ENCODE measurements around the gene MYADM. TPM values are rescaled to one million over a fixed set of nuclear protein-coding genes. Genes with fewer than 3 reads are reported as not detected.

The MYADM gene
- total and polyA plus RNA-seq, 9 donors, result 21.9 to 234 (median 218) TPM

DNA sequence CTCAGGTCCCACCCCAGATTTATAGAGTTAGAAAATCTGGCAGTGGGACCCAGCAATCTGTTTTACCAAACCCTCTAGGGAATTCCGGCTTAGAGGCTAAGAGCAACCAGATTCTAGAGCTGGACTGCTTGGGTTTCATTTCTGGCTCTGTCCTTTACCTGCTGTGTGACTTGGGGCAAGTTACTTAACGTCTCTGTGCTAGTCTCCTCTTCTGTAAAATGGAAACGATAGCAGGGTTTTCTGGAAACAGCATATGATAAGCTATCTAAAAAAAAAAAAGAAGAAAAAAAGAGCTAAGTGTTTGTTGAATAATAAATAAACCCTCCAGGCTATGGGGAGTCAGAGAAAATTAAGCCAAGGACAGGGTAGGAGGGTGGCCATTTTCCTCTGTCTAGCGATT lies 29.8 kb downstream of the MYADM start:
- H3K36me3 ChIP-seq (ENCODE audit: control insufficient read depth, insufficient read depth, low read length), result no peaks in the 10 kb centered on the region
- no peak overlapping the region for H3K4me3 ChIP-seq (ENCODE audit: low read length)
- no peaks in the 10 kb centered on the region for H3K9me3 ChIP-seq (replicated peaks; ENCODE audit: control insufficient read depth, low read depth, low read length)
- no peak for DNase-seq
- WGBS (ENCODE audit: insufficient coverage), result 55% methylated on average over 2 of the region's 4 CpGs
- H3K27me3 ChIP-seq (ENCODE audit: control insufficient read depth, insufficient read depth, low read length), result peaks cover 29% of the 10 kb centered on the region
- H3K4me1 ChIP-seq (ENCODE audit: control insufficient read depth, insufficient read depth, low read length), result no peaks in the 10 kb centered on the region
- H3K27ac ChIP-seq (ENCODE audit: low read length), result no peak overlapping the region

DNA sequence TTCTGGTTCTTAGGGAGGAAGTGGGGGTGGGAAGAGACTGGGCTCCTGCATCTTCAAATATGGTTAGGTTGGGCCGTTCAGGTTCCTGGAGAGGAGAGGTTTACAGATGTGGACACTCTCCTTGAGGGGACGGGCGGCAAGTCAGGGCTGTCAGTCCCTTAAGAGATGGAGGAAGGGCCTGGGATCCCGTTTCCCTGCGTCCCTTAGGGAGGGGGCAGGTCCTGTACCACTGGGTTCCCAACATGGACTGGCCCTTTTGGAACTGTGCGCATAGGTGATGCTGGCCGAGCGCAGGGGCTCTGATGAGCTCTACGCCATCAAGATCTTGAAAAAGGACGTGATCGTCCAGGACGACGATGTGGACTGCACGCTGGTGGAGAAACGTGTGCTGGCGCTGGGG lies 30.5 kb downstream of the MYADM start:
- peaks cover 23% of the 10 kb centered on the region for H3K27me3 ChIP-seq (ENCODE audit: control insufficient read depth, insufficient read depth, low read length)

DNA sequence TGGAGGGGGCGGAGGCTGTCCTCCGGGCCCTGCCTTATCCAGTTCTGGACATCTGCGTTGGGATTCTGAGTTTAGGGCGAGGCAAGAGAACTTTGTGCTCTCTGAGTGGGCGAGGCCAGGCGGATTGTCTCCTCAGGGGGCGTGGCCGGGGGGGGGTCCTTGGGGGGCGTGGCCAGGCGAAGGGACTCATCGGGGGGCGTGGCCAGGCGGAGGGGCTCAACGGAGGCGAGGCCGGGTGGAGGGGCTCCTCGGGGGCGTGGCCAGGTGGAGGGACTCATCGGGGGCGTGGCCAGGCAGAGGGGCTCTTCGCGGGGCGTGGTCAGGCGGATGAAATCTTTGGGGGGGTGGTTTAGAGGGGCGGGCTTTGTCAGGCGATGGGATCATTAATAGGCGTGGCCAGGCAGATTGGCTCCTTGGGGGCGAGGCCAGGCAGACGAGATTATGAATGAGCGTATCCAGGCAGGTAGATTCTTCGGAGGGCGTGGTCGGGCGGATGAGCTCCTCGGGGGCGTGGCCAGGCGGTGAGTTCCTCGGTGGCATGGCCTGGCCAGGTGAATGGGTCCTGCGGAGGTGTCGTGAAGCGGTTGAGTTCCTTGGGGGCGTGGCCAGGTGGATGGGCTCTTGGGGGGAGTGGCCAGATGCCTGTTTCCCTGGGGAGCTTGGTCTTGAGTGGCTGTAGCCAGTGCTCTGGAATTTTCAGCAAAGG lies 31.1 kb downstream of the MYADM start:
- Histone ChIP-seq H3K4me3 (ENCODE audit: low read length) (no peak overlapping the region), H3K4me1 (ENCODE audit: control insufficient read depth, insufficient read depth, low read length) (no peaks in the 10 kb centered on the region), H3K27me3 (ENCODE audit: control insufficient read depth, insufficient read depth, low read length) (peaks cover 23% of the 10 kb centered on the region), H3K9me3 (replicated peaks; ENCODE audit: control insufficient read depth, low read depth, low read length) (no peaks in the 10 kb centered on the region), H3K27ac (ENCODE audit: low read length) (no peak overlapping the region), H3K36me3 (ENCODE audit: control insufficient read depth, insufficient read depth, low read length) (no peaks in the 10 kb centered on the region)
- 1% methylated on average over 34 of the region's 42 CpGs for WGBS (ENCODE audit: insufficient coverage)
- no peak for DNase-seq

More for the DNA sequence above, 30.5 kb downstream of the MYADM start:
- no peak for DNase-seq
- WGBS (ENCODE audit: insufficient coverage), result 4% methylated on average over 16 of the region's 16 CpGs
- H3K27ac ChIP-seq (ENCODE audit: low read length), result no peak overlapping the region
- no peak overlapping the region for H3K4me3 ChIP-seq (ENCODE audit: low read length)
- H3K4me1 ChIP-seq (ENCODE audit: control insufficient read depth, insufficient read depth, low read length), result no peaks in the 10 kb centered on the region
- no peaks in the 10 kb centered on the region for H3K36me3 ChIP-seq (ENCODE audit: control insufficient read depth, insufficient read depth, low read length)
- H3K9me3 ChIP-seq (replicated peaks; ENCODE audit: control insufficient read depth, low read depth, low read length), result no peaks in the 10 kb centered on the region

DNA sequence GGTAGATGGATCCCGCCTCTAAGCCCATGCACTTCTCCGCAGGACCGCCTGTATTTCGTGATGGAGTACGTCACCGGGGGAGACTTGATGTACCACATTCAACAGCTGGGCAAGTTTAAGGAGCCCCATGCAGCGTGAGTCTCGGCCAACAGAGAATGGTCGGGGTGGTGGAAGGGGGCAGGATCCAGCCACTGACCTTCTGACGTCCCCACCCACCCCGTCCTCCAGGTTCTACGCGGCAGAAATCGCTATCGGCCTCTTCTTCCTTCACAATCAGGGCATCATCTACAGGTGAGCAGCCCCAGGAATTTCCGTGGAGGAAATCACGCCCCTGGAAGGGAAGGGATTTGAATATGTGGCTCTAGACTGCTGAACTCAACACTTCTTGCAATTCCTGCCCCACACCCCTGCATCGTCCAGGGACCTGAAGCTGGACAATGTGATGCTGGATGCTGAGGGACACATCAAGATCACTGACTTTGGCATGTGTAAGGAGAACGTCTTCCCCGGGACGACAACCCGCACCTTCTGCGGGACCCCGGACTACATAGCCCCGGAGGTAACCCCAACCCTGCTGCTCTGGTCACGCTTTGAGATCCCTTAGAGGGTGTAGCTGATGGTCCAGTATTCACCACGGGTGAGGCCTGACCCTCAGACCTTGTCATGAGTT lies 32.6 kb downstream of the MYADM start:
- DNase-seq, result no peak
- no peak overlapping the region for H3K27ac ChIP-seq (ENCODE audit: low read length)
- H3K36me3 ChIP-seq (ENCODE audit: control insufficient read depth, insufficient read depth, low read length), result no peaks in the 10 kb centered on the region
- no peaks in the 10 kb centered on the region for H3K9me3 ChIP-seq (replicated peaks; ENCODE audit: control insufficient read depth, low read depth, low read length)
- peaks cover 29% of the 10 kb centered on the region for H3K27me3 ChIP-seq (ENCODE audit: control insufficient read depth, insufficient read depth, low read length)
- no peak overlapping the region for H3K4me3 ChIP-seq (ENCODE audit: low read length)
- WGBS (ENCODE audit: insufficient coverage), result 91% methylated on average over 12 of the region's 27 CpGs
- H3K4me1 ChIP-seq (ENCODE audit: control insufficient read depth, insufficient read depth, low read length), result no peaks in the 10 kb centered on the region

DNA sequence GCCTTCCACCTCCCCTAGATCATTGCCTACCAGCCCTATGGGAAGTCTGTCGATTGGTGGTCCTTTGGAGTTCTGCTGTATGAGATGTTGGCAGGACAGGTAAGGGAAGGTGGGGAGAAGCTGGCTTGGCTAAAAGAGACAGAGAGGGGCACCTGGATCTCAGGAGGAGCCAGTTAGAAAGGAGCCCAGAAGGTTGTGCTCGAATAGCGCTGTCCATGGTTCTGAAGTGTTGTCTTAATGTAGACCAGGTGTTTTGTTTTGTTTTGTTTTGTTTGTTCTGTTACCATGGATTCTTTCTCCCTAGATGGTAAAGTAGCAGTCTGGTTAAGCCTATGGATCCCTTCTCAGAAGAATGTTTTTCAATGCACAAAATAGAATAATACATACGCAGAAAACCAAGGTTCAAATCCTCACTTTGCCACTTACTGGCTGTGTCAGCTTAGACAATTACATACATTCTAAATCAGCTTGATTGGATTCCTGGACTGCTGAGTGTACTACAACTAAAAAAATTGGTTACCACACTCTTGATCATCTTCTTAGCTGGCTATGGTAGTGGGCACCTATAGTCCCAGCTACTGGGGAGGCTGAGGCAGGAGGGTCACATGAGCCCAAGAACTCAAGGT lies 35.5 kb downstream of the MYADM start:
- peak; percentile 83 for DNase-seq
- Histone ChIP-seq H3K4me1 (ENCODE audit: control insufficient read depth, insufficient read depth, low read length) (peaks cover 8% of the 10 kb centered on the region), H3K9me3 (replicated peaks; ENCODE audit: control insufficient read depth, low read depth, low read length) (no peaks in the 10 kb centered on the region), H3K36me3 (ENCODE audit: control insufficient read depth, insufficient read depth, low read length) (no peaks in the 10 kb centered on the region), H3K27ac (ENCODE audit: low read length) (no peak overlapping the region), H3K4me3 (ENCODE audit: low read length) (no peak overlapping the region), H3K27me3 (ENCODE audit: control insufficient read depth, insufficient read depth, low read length) (peaks cover 37% of the 10 kb centered on the region)
- WGBS (ENCODE audit: insufficient coverage), result no CpG with 5 or more reads among the region's 4 CpGs

DNA sequence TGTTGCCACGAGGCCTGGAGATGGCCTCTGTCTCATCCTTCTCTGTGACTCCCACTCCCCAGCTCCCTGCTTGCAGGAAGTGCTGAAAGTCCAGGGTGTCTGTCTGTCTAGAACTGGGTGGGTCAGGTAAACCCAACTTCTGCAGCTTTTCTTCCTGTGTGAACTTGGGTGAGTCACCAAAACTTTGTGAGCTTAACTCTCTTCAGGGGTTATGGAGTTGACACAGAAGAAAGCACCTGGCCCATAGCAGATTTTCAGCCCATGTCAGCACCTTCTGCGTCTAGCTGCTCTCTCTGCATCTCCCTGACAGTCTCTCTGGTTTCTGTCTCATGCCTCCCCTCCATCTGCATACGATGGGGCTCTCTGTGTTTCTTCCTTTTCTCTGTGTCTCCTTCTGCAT lies 37.2 kb downstream of the MYADM start:
- Histone ChIP-seq H3K9me3 (replicated peaks; ENCODE audit: control insufficient read depth, low read depth, low read length) (no peaks in the 10 kb centered on the region), H3K27ac (ENCODE audit: low read length) (no peak overlapping the region), H3K36me3 (ENCODE audit: control insufficient read depth, insufficient read depth, low read length) (no peaks in the 10 kb centered on the region), H3K27me3 (ENCODE audit: control insufficient read depth, insufficient read depth, low read length) (peaks cover 47% of the 10 kb centered on the region), H3K4me1 (ENCODE audit: control insufficient read depth, insufficient read depth, low read length) (peaks cover 16% of the 10 kb centered on the region), H3K4me3 (ENCODE audit: low read length) (no peak overlapping the region)
- DNase-seq, result no peak
- 39% methylated on average over 2 of the region's 3 CpGs for WGBS (ENCODE audit: insufficient coverage)

DNA sequence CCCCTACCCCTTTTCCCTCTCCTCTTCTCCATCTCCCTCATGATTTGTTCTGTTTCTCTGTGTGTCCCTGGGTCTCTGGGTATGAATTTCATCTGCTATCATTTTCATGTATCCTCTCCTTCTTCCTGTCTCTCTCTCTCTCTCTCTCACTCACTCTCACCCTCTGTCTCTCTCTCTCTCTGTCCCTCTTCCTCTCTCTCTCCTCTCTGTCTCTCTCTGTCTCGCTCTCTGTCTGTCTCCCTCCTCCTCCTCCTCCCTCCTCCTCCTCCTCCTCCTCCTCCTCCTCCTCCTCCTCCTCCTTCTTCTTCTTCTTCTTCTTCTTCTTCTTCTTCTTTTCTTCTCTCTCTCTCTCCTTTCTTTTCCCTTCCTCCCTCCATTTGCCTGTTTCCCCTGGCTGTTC lies 38.1 kb downstream of the MYADM start:
- Histone ChIP-seq H3K4me3 (ENCODE audit: low read length) (no peak overlapping the region), H3K9me3 (replicated peaks; ENCODE audit: control insufficient read depth, low read depth, low read length) (no peaks in the 10 kb centered on the region), H3K27me3 (ENCODE audit: control insufficient read depth, insufficient read depth, low read length) (peaks cover 54% of the 10 kb centered on the region), H3K27ac (ENCODE audit: low read length) (no peak overlapping the region), H3K4me1 (ENCODE audit: control insufficient read depth, insufficient read depth, low read length) (peaks cover 16% of the 10 kb centered on the region), H3K36me3 (ENCODE audit: control insufficient read depth, insufficient read depth, low read length) (no peaks in the 10 kb centered on the region)
- no CpG with 5 or more reads among the region's 1 CpG for WGBS (ENCODE audit: insufficient coverage)
- DNase-seq, result no peak

DNA sequence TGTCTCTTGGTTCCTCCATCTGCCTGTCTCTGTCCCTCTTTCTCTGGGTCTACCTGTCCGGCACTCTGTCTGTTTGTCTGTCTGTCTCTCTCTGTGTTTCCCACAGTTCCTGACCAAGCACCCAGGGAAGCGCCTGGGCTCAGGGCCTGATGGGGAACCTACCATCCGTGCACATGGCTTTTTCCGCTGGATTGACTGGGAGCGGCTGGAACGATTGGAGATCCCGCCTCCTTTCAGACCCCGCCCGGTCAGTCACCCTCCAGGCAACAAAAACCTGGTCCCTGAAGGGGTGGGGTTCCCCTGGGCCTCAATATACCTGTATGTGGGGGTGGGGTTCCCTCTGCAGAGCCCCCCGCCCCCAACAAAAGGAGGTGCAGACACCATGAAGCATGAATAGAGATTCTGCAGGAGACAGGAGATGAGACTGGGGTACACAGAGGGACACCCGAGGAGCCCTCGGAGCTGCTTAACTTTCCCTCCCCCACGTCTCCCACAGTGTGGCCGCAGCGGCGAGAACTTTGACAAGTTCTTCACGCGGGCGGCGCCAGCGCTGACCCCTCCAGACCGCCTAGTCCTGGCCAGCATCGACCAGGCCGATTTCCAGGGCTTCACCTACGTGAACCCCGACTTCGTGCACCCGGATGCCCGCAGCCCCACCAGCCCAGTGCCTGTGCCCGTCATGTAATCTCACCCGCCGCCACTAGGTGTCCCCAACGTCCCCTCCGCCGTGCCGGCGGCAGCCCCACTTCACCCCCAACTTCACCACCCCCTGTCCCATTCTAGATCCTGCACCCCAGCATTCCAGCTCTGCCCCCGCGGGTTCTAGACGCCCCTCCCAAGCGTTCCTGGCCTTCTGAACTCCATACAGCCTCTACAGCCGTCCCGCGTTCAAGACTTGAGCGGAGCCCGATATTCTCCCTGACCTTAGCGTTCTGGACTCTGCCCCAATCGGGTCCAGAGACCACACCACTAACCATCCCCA lies 38.8 kb downstream of the MYADM start:
- 8% methylated on average over 42 of the region's 48 CpGs for WGBS (ENCODE audit: insufficient coverage)
- Histone ChIP-seq H3K36me3 (ENCODE audit: control insufficient read depth, insufficient read depth, low read length) (no peaks in the 10 kb centered on the region), H3K4me1 (ENCODE audit: control insufficient read depth, insufficient read depth, low read length) (peaks cover 16% of the 10 kb centered on the region), H3K9me3 (replicated peaks; ENCODE audit: control insufficient read depth, low read depth, low read length) (no peaks in the 10 kb centered on the region), H3K4me3 (ENCODE audit: low read length) (no peak overlapping the region), H3K27ac (ENCODE audit: low read length) (no peak overlapping the region), H3K27me3 (ENCODE audit: control insufficient read depth, insufficient read depth, low read length) (peaks cover 61% of the 10 kb centered on the region)
- DNase-seq, result no peak

DNA sequence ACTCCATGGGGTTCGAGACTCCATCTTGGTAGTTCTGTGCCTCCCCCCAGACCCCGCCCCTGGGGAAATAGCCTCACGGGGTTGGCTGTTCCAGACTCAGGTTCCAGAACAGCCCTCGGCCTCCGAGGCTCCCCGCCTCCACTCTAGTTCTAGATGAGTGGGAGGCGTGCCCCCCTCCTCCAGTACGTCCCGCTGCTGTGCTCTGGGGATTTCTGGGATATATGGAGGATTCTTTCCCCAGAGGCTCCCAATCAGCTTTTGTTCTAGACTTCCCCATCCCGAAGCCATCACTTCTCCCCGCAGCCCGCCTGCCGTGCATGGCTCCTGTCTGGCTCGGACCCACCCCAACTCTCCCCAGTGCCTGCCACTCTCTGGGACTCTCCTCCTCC lies 39.5 kb downstream of the MYADM start:
- Histone ChIP-seq H3K4me3 (ENCODE audit: low read length) (no peak overlapping the region), H3K4me1 (ENCODE audit: control insufficient read depth, insufficient read depth, low read length) (peaks cover 16% of the 10 kb centered on the region), H3K27me3 (ENCODE audit: control insufficient read depth, insufficient read depth, low read length) (peaks cover 67% of the 10 kb centered on the region), H3K9me3 (replicated peaks; ENCODE audit: control insufficient read depth, low read depth, low read length) (no peaks in the 10 kb centered on the region), H3K27ac (ENCODE audit: low read length) (no peak overlapping the region), H3K36me3 (ENCODE audit: control insufficient read depth, insufficient read depth, low read length) (no peaks in the 10 kb centered on the region)
- 8% methylated on average over 2 of the region's 14 CpGs for WGBS (ENCODE audit: insufficient coverage)
- DNase-seq, result no peak
